Panc1 (cell line): ENCODE data around the gene IFITM2.

Source experiments
- SIN3A ChIP-seq: IDR thresholded peaks from 2 replicates; pipeline ENCODE4 v1.6.1; 2012; ENCODE audit warnings: low read depth, mild to moderate bottlenecking, low read length, moderate library complexity, borderline replicate concordance; ENCODE audit not compliant: insufficient read depth
- TF ChIP-seq, protein P1 (sequence below): fragments of 450-650 bp; IDR thresholded peaks from 2 replicates; pipeline ENCODE4 v1.5.1; 2017; ENCODE audit warnings: mild to moderate bottlenecking
- TF ChIP-seq, protein P2 (sequence below), 2 experiments: IDR thresholded peaks; 2 replicates each; pipeline ENCODE4 v1.6.1; 2011 to 2012; ENCODE audit warnings: low read depth in 2 of 2, control low read depth in 1 of 2, low read length in 1 of 2, mild to moderate bottlenecking in 1 of 2, moderate library complexity in 1 of 2; ENCODE audit not compliant: insufficient read depth in 1 of 2

DNA sequence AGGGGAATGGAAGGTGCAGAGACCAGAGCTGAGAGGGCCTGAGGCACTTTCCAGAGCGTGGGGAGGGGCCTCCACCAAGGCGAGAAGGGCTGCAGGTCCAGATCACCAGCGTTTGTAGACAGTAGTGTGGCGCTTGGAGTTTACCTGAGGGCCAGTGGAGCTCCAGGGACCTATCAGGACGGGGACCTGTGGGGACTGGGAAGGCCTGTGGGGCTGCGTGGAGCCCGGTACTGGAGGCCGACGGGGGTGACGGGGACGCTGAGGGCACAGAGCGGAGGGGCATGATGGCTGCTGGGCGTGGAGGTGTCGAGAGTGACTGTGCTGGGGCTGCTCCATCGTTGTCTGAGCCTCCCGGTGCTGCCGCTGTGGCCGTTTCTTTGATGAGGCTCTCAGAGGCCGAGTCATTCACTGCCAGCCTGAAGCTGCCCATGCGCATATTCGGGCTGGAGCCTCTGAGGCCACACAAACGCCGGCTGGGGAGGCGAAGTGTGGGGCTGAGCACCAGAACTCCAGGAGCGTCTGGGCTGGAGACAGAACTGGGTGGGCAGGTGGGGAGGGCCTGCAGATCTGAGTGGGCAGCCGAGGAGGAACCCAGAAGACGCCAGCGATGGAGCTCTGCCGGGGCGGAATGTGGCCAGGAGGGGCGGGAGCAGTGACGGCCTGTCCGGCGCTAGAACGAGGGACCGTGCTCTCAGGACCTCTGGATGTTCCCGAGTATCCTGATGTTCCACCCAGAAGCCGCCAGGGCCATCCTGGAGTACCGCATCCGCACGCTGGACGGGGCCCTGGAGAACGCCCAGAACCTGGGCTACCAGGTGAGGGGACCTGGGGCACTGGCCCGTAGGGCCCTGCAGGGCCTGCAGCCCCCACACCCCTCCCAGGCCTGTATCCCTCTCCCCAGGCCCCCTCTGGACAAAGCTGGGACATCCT lies 16.1 kb upstream of the IFITM2 start:
- TF ChIP-seq, protein P1, sequence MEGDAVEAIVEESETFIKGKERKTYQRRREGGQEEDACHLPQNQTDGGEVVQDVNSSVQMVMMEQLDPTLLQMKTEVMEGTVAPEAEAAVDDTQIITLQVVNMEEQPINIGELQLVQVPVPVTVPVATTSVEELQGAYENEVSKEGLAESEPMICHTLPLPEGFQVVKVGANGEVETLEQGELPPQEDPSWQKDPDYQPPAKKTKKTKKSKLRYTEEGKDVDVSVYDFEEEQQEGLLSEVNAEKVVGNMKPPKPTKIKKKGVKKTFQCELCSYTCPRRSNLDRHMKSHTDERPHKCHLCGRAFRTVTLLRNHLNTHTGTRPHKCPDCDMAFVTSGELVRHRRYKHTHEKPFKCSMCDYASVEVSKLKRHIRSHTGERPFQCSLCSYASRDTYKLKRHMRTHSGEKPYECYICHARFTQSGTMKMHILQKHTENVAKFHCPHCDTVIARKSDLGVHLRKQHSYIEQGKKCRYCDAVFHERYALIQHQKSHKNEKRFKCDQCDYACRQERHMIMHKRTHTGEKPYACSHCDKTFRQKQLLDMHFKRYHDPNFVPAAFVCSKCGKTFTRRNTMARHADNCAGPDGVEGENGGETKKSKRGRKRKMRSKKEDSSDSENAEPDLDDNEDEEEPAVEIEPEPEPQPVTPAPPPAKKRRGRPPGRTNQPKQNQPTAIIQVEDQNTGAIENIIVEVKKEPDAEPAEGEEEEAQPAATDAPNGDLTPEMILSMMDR: no peak
- no peak for TF ChIP-seq SIN3A
- TF ChIP-seq, protein P2, sequence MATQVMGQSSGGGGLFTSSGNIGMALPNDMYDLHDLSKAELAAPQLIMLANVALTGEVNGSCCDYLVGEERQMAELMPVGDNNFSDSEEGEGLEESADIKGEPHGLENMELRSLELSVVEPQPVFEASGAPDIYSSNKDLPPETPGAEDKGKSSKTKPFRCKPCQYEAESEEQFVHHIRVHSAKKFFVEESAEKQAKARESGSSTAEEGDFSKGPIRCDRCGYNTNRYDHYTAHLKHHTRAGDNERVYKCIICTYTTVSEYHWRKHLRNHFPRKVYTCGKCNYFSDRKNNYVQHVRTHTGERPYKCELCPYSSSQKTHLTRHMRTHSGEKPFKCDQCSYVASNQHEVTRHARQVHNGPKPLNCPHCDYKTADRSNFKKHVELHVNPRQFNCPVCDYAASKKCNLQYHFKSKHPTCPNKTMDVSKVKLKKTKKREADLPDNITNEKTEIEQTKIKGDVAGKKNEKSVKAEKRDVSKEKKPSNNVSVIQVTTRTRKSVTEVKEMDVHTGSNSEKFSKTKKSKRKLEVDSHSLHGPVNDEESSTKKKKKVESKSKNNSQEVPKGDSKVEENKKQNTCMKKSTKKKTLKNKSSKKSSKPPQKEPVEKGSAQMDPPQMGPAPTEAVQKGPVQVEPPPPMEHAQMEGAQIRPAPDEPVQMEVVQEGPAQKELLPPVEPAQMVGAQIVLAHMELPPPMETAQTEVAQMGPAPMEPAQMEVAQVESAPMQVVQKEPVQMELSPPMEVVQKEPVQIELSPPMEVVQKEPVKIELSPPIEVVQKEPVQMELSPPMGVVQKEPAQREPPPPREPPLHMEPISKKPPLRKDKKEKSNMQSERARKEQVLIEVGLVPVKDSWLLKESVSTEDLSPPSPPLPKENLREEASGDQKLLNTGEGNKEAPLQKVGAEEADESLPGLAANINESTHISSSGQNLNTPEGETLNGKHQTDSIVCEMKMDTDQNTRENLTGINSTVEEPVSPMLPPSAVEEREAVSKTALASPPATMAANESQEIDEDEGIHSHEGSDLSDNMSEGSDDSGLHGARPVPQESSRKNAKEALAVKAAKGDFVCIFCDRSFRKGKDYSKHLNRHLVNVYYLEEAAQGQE (IDR thresholded peaks at IDR 0.05; ENCODE audit: insufficient read depth in 1 of 2, low read depth in 2 of 2, low read length in 1 of 2): no peak; a peak in 1 of 4 replicates
